Measurements from ENCODE around the gene HDAC11.

HDAC11 gene

GRCh38 chr3:13553686-13554085 lies 73.6 kb downstream of the HDAC11 start:
- no peaks in the 10 kb centered on the region for H3K9me3 Mint-ChIP-seq
- no peak for TF ChIP-seq CTCF (IDR thresholded peaks at IDR 0.05)
- no peak for DNase-seq
- H3K4me3 Mint-ChIP-seq: no peak overlapping the region
- H3K4me1 Mint-ChIP-seq: peaks cover 46% of the 10 kb centered on the region
- H3K27me3 Mint-ChIP-seq (ENCODE audit: low read depth, poor library complexity): peaks cover 27% of the 10 kb centered on the region
- H3K27ac Mint-ChIP-seq: no peak overlapping the region
- no peaks in the 10 kb centered on the region for H3K36me3 Mint-ChIP-seq (ENCODE audit: low read depth)

DNA sequence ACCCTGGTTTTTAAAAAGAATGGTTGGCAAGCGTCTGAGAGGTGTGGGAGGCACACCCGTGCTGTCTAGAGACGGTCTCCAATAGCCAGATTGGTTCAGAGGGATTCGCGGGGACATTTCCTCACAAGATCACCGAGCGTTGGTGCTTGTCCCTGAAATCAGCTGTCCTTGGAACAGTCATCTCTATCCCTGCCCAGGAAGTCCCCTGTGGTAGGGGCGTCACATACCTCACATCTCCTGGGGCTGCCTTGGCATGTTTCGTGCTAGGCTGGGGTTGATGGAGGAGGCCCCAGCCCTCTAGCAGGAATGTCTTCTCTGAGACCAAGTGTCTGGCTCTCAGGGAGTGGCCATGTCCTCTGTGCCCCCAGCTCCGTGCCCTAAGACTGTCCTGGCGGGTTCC lies 75.6 kb downstream of the HDAC11 start:
- Mint-ChIP-seq H3K27me3 (ENCODE audit: low read depth, poor library complexity) (peaks cover 14% of the 10 kb centered on the region), H3K27ac (no peak overlapping the region), H3K36me3 (ENCODE audit: low read depth) (no peaks in the 10 kb centered on the region), H3K9me3 (no peaks in the 10 kb centered on the region), H3K4me3 (peak overlapping the region; percentile 51), H3K4me1 (peaks cover 61% of the 10 kb centered on the region)
- no peak for TF ChIP-seq CTCF (IDR thresholded peaks at IDR 0.05)
- no peak for DNase-seq
